Gastroesophageal sphincter (tissue), 4 donors: Measurements from ENCODE around the gene VTI1A. TPM values are rescaled to one million over a fixed set of nuclear protein-coding genes. Genes with fewer than 3 reads are reported as not detected.

ENCODE experiments used
- ATAC-seq: fragments of 150-250 bp; one replicate; pipeline ENCODE4 v1.9.1; 2016; ENCODE audit warnings: mild to moderate bottlenecking, moderate library complexity
- H3K27ac ChIP-seq, 4 donors: fragments of 200-600 bp; sonication (generic) in 3 of 4; 1 replicate in 3 of 4; 2 replicates in 1 of 4; pipeline ENCODE4 v1.5.1; 2016 to 2019
- H3K27me3 ChIP-seq: fragments of 200-600 bp; sonication (generic); one replicate; pipeline ENCODE4 v1.5.1; 2019
- H3K36me3 ChIP-seq, 2 donors: fragments of 200-600 bp; sonication (generic); one replicate each; pipeline ENCODE4 v1.5.1; 2019; ENCODE audit warnings: control low read depth in 1 of 2
- H3K4me1 ChIP-seq, 3 donors: fragments of 200-600 bp; sonication (generic); 1 replicate in 2 of 3; 2 replicates in 1 of 3; pipeline ENCODE4 v1.5.1; 2016 to 2019; ENCODE audit warnings: control low read depth in 2 of 3
- H3K4me3 ChIP-seq, 2 donors: fragments of 200-600 bp; sonication (generic); one replicate each; pipeline ENCODE4 v1.5.1; 2019; ENCODE audit warnings: mild to moderate bottlenecking in 1 of 2, moderate library complexity in 1 of 2
- H3K9me3 ChIP-seq, 3 donors: fragments of 200-600 bp; sonication (generic); one replicate each; pipeline ENCODE4 v1.5.1; 2017 to 2019; ENCODE audit warnings: control low read depth in 2 of 3
- CTCF ChIP-seq, 4 experiments: fragments of 200-600 bp in 2 of 4; fragments of 450-650 bp in 2 of 4; sonication (generic) in 1 of 4; IDR thresholded peaks; one replicate each; pipeline ENCODE4 v1.5.1; 2017 to 2019; ENCODE audit warnings: antibody characterized with exemption in 4 of 4, mild to moderate bottlenecking in 2 of 4, moderate library complexity in 2 of 4
- EP300 ChIP-seq: sonication (generic); formaldehyde crosslinking; IDR thresholded peaks from one replicate; pipeline ENCODE4 v1.6.1; 2017; ENCODE audit warnings: antibody characterized with exemption, mild to moderate bottlenecking
- POLR2A ChIP-seq, 2 donors: fragments of 450-650 bp; IDR thresholded peaks; one replicate each; pipeline ENCODE4 v1.6.1; 2017; ENCODE audit warnings: antibody characterized with exemption in 2 of 2, mild to moderate bottlenecking in 2 of 2, moderate library complexity in 1 of 2
- POLR2AphosphoS5 ChIP-seq: sonication (generic); formaldehyde crosslinking; IDR thresholded peaks from one replicate; pipeline ENCODE4 v1.6.1; 2017; ENCODE audit warnings: antibody characterized with exemption
- WGBS, 2 donors: methylation state at CpG; one replicate each; pipeline ENCODE4 v1.1.5; 2018; ENCODE audit warnings: low coverage in 1 of 2; 5-methylcytosine and 5-hydroxymethylcytosine counted together
- total RNA-seq, 4 donors: library from RNA; depleted of rRNA; stranded (reverse); fragments of >200 nt; gene quantifications; one replicate each; pipeline ENCODE4 v1.1.0, GENCODE V29; 2016

Gene VTI1A
- total RNA-seq, 4 donors from 2014 or later, result 19.6 to 81.9 (median 43.1) TPM

GRCh38 chr10:112701211-112701877 lies 254.3 kb downstream of the VTI1A start:
- WGBS, 2 donors, result 74 to 79% methylated on average over 4 of the region's 4 CpGs
- no peak for ATAC-seq
- Histone ChIP-seq H3K36me3 (no peaks in the 10 kb centered on the region), H3K9me3 (no peaks in the 10 kb centered on the region), H3K4me3 (no peak overlapping the region), H3K27ac (no peak overlapping the region), H3K27me3 (no peaks in the 10 kb centered on the region), H3K4me1 (no peaks in the 10 kb centered on the region)
- no peak for TF ChIP-seq POLR2A (IDR thresholded peaks at IDR 0.05)
- no peak for TF ChIP-seq POLR2AphosphoS5
- no peak for TF ChIP-seq EP300
- TF ChIP-seq CTCF (IDR thresholded peaks at IDR 0.05), result no peak

GRCh38 chr10:112701878-112702255 lies 254.9 kb downstream of the VTI1A start:
- Histone ChIP-seq H3K27ac (no peak overlapping the region), H3K9me3 (no peaks in the 10 kb centered on the region), H3K36me3 (no peaks in the 10 kb centered on the region), H3K4me1 (no peaks in the 10 kb centered on the region), H3K4me3 (no peak overlapping the region), H3K27me3 (no peaks in the 10 kb centered on the region)
- no peak for TF ChIP-seq CTCF (IDR thresholded peaks at IDR 0.05)
- no peak for TF ChIP-seq EP300
- TF ChIP-seq POLR2AphosphoS5, result no peak
- TF ChIP-seq POLR2A (IDR thresholded peaks at IDR 0.05), result no peak
- 88 to 96% methylated on average over 2 of the region's 2 CpGs for WGBS, 2 donors
- no peak for ATAC-seq

GRCh38 chr10:112706577-112706976 lies 259.6 kb downstream of the VTI1A start:
- no peaks in the 10 kb centered on the region for H3K9me3 ChIP-seq
- H3K27ac ChIP-seq, result no peak overlapping the region
- no peaks in the 10 kb centered on the region for H3K27me3 ChIP-seq
- ATAC-seq, result no peak
- TF ChIP-seq POLR2AphosphoS5 (no peak), POLR2A (IDR thresholded peaks at IDR 0.05) (no peak), EP300 (no peak), CTCF (IDR thresholded peaks at IDR 0.05) (no peak)
- no peak overlapping the region for H3K4me3 ChIP-seq
- WGBS, 2 donors, result 95 to 96% methylated on average over 4 to 6 of the region's 6 CpGs
- no peaks in the 10 kb centered on the region for H3K4me1 ChIP-seq
- no peaks in the 10 kb centered on the region for H3K36me3 ChIP-seq

GRCh38 chr10:112708461-112708860 lies 261.4 kb downstream of the VTI1A start:
- Histone ChIP-seq H3K27ac (no peak overlapping the region), H3K9me3 (no peaks in the 10 kb centered on the region), H3K36me3 (no peaks in the 10 kb centered on the region), H3K4me3 (no peak overlapping the region), H3K4me1 (no peaks in the 10 kb centered on the region), H3K27me3 (no peaks in the 10 kb centered on the region)
- ATAC-seq, result no peak
- TF ChIP-seq EP300 (no peak), CTCF (IDR thresholded peaks at IDR 0.05) (no peak), POLR2AphosphoS5 (no peak), POLR2A (IDR thresholded peaks at IDR 0.05) (no peak)
- WGBS, 2 donors, result 92 to 93% methylated on average over 5 of the region's 5 CpGs

- no peak for ATAC-seq
- H3K4me1 ChIP-seq, result no peaks in the 10 kb centered on the region
- no peak overlapping the region for H3K4me3 ChIP-seq
- no peak overlapping the region for H3K27ac ChIP-seq
- H3K36me3 ChIP-seq, result no peaks in the 10 kb centered on the region
- TF ChIP-seq CTCF (IDR thresholded peaks at IDR 0.05) (no peak), POLR2AphosphoS5 (no peak), EP300 (no peak), POLR2A (IDR thresholded peaks at IDR 0.05) (no peak)
- no peaks in the 10 kb centered on the region for H3K9me3 ChIP-seq
- no peaks in the 10 kb centered on the region for H3K27me3 ChIP-seq
- WGBS, 2 donors, result 9 to 29% methylated on average over 2 of the region's 2 CpGs
Measured at GRCh38 chr10:112710528-112710927, 263.5 kb downstream of the VTI1A start.
